ENCODE measurements around the gene APP.

- no peak for TF ChIP-seq CTCF (conservative IDR thresholded peaks at IDR 0.05)
- TF ChIP-seq EZH2 (IDR thresholded peaks at IDR 0.05; ENCODE audit: low read depth): no peak
Observed at GRCh38 chr21:26131554-26131953, 39.0 kb downstream of the APP start.

All from PC-9 (cell line).